ENCODE measurements around the gene ARF1.

The ARF1 gene

DNA sequence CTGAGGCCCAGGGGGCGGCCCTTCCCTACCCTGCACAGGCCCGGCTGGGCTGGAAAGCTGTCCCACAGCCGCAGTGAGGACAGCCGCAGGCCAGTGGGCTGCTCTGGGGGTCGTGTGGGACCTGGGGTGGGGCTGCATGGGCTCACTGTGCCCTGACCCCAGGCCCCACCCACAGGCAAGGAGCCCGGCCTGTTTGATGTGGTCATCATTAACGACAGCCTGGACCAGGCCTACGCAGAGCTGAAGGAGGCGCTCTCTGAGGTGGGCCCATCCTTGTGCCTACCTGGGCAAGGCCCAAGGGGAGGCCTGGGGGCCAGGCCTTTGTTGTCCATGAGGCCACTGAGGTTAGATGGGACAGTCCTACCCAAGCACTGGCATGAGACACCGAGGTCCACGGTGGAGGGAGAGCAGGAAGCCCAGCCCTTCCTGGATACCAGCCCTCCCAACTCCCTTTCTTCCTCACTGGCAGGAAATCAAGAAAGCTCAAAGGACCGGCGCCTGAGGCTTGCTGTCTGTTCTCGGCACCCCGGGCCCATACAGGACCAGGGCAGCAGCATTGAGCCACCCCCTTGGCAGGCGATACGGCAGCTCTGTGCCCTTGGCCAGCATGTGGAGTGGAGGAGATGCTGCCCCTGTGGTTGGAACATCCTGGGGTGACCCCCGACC lies 65.8 kb downstream of the ARF1 start:
- DNase-seq (ENCODE audit: low read depth), result no peak

All from fibroblast of gingiva (primary cell).